GM10248 (cell line): ENCODE results near the gene PCYT1A.
A peak's percentile ranks its signal among the peaks of the same experiment; 100 is the strongest.

Experiments
- CTCF ChIA-PET: fragments of 300-600 bp; sonication (Branson Sonifier 250); formaldehyde crosslinking; extraction: SDS; loops from one replicate; lab custom pipeline; 2021; ENCODE audit warnings: antibody characterized with exemption; lab: Yijun Ruan, JAX
- POLR2A ChIA-PET: fragments of 350-650 bp; sonication (Branson Sonifier 250); formaldehyde crosslinking; extraction: SDS; loops from one replicate; lab custom pipeline; 2020; ENCODE audit warnings: antibody characterized with exemption; lab: Yijun Ruan, JAX
- DNase-seq: peaks from one replicate; pipeline ENCODE4 v3.0.0; 2012; ENCODE audit errors: extremely low spot score
- CTCF ChIP-seq: IDR thresholded peaks from 2 replicates; pipeline ENCODE4 v1.5.1; 2012; ENCODE audit warnings: mild to moderate bottlenecking, low read depth; ENCODE audit errors: extremely low read depth, missing control alignments, control extremely low read depth

PCYT1A gene

GRCh38 chr3:196194542-196194915 lies 93.0 kb downstream of the PCYT1A start:
- CTCF ChIA-PET, result interaction anchor here (0.7 to 12.2 kb wide), 10 partner anchors 8 to 172 kb away, joined by 3 to 195 read pairs (median 4); no protein-coding TSS in a partner anchor
- TF ChIP-seq CTCF, result no peak
- DNase-seq, result no peak
- POLR2A ChIA-PET, result no interaction called here

- CTCF ChIA-PET, result interaction anchor here (1.0 to 12.2 kb wide), 9 partner anchors 10 to 172 kb away, joined by 3 to 195 read pairs (median 4); no protein-coding TSS in a partner anchor
- no peak for TF ChIP-seq CTCF
- POLR2A ChIA-PET, result no interaction called here
- DNase-seq, result no peak
These were observed 93.6 kb downstream of the PCYT1A start for GRCh38 chr3:196193736-196194541.

- DNase-seq, result no peak
- CTCF ChIA-PET, result interaction anchor here (1.6 to 12.2 kb wide), 4 partner anchors 12 to 120 kb away, joined by 3 to 195 read pairs (median 8); no protein-coding TSS in a partner anchor
- POLR2A ChIA-PET, result interaction anchor here (0.5 to 1.4 kb wide), 5 partner anchors 14 to 113 kb away, joined by 3 to 5 read pairs (median 4); no protein-coding TSS in a partner anchor
- no peak for TF ChIP-seq CTCF
These were observed 94.3 kb downstream of the PCYT1A start for GRCh38 chr3:196193133-196193735.

GRCh38 chr3:196192524-196193051 lies 94.9 kb downstream of the PCYT1A start:
- ChIA-PET POLR2A (interaction anchor here (0.5 to 1.4 kb wide), 5 partner anchors 13 to 113 kb away, joined by 3 to 5 read pairs (median 4); no protein-coding TSS in a partner anchor), CTCF (interaction anchor here (1.6 to 12.2 kb wide), 5 partner anchors 11 to 119 kb away, joined by 3 to 195 read pairs (median 7); no protein-coding TSS in a partner anchor)
- DNase-seq, result no peak
- no peak for TF ChIP-seq CTCF

GRCh38 chr3:196192036-196192523 lies 95.4 kb downstream of the PCYT1A start:
- no peak for TF ChIP-seq CTCF

More at GRCh38 chr3:196192036-196192523, 95.4 kb downstream of the PCYT1A start:
- DNase-seq, result peak; percentile 60
- CTCF ChIA-PET, result interaction anchor here (1.6 to 12.2 kb wide), 5 partner anchors 11 to 119 kb away, joined by 3 to 195 read pairs (median 7); no protein-coding TSS in a partner anchor
- POLR2A ChIA-PET, result interaction anchor here (1.0 to 1.4 kb wide), 3 partner anchors 13 to 112 kb away, joined by 3 to 4 read pairs (median 3); no protein-coding TSS in a partner anchor
